H9 (cell line): ENCODE measurements around the gene RAD21L1. TPM values are rescaled to one million over a fixed set of nuclear protein-coding genes. Genes with fewer than 3 reads are reported as not detected.

ENCODE experiments used
- DNase-seq: peaks from one replicate; pipeline ENCODE4 v3.0.0-alpha.2; 2017
- H2AFZ ChIP-seq: one replicate; pipeline ENCODE4 v1.6.1; 2013; ENCODE audit warnings: mild to moderate bottlenecking, low read length, control low read depth, moderate library complexity
- H2AK5ac ChIP-seq: 2 replicates; pipeline ENCODE4 v1.6.1; 2013; ENCODE audit warnings: low read length, control low read depth, mixed read lengths; ENCODE audit not compliant: insufficient read length
- H2BK120ac ChIP-seq: one replicate; pipeline ENCODE4 v1.6.1; 2013; ENCODE audit warnings: low read depth, mild to moderate bottlenecking, low read length, control low read depth, inconsistent platforms; ENCODE audit not compliant: poor library complexity, severe bottlenecking
- H2BK12ac ChIP-seq: 2 replicates; pipeline ENCODE4 v1.6.1; 2013; ENCODE audit warnings: low read length, control low read depth, mixed read lengths, low read depth; ENCODE audit not compliant: insufficient read length
- H2BK15ac ChIP-seq: 2 replicates; pipeline ENCODE4 v1.6.1; 2013; ENCODE audit warnings: low read depth, low read length, control low read depth
- H2BK20ac ChIP-seq: one replicate; pipeline ENCODE4 v1.6.1; 2013; ENCODE audit warnings: low read depth, mild to moderate bottlenecking, low read length, control low read depth, inconsistent platforms; ENCODE audit not compliant: poor library complexity, severe bottlenecking
- H2BK5ac ChIP-seq: 2 replicates; pipeline ENCODE4 v1.6.1; 2013; ENCODE audit warnings: low read length, control low read depth, mixed read lengths; ENCODE audit not compliant: insufficient read length
- H3K14ac ChIP-seq: 2 replicates; pipeline ENCODE4 v1.6.1; 2013; ENCODE audit warnings: low read length, control low read depth; ENCODE audit not compliant: insufficient read depth
- H3K18ac ChIP-seq: 2 replicates; pipeline ENCODE4 v1.6.1; 2013; ENCODE audit warnings: low read depth, mild to moderate bottlenecking, mixed read lengths, low read length, control low read depth; ENCODE audit not compliant: insufficient read length
- H3K23ac ChIP-seq: 2 replicates; pipeline ENCODE4 v1.6.1; 2013; ENCODE audit warnings: low read length, control low read depth, mixed read lengths, low read depth; ENCODE audit not compliant: insufficient read length
- H3K23me2 ChIP-seq: 2 replicates; pipeline ENCODE4 v1.6.1; 2013; ENCODE audit warnings: low read depth, mild to moderate bottlenecking, mixed read lengths, low read length, control low read depth; ENCODE audit not compliant: insufficient read length, poor library complexity, severe bottlenecking
- H3K27ac ChIP-seq: 2 replicates; pipeline ENCODE4 v1.5.1; 2013; ENCODE audit warnings: low read length, control low read depth, mixed read lengths, low read depth; ENCODE audit not compliant: insufficient read length
- H3K27me3 ChIP-seq: 2 replicates; pipeline ENCODE4 v1.6.1; 2013; ENCODE audit warnings: low read length, control low read depth, inconsistent platforms; ENCODE audit not compliant: insufficient read depth
- H3K4ac ChIP-seq: 2 replicates; pipeline ENCODE4 v1.6.1; 2013; ENCODE audit warnings: low read depth, mild to moderate bottlenecking, control low read depth, inconsistent platforms, low read length, moderate library complexity
- H3K4me1 ChIP-seq: 2 replicates; pipeline ENCODE4 v1.6.1; 2013; ENCODE audit warnings: low read length, control low read depth, inconsistent platforms; ENCODE audit not compliant: insufficient read depth
- H3K4me2 ChIP-seq: 2 replicates; pipeline ENCODE4 v1.6.1; 2013; ENCODE audit warnings: low read length, control low read depth, mixed read lengths; ENCODE audit not compliant: insufficient read length, insufficient read depth
- H3K56ac ChIP-seq: 2 replicates; pipeline ENCODE4 v1.6.1; 2013; ENCODE audit warnings: low read depth, mild to moderate bottlenecking, mixed read lengths, low read length, control low read depth; ENCODE audit not compliant: insufficient read length
- H3K79me1 ChIP-seq: 2 replicates; pipeline ENCODE4 v1.6.1; 2013; ENCODE audit warnings: low read depth, mild to moderate bottlenecking, moderate library complexity, low read length, control low read depth, inconsistent platforms; ENCODE audit not compliant: insufficient read depth, poor library complexity, severe bottlenecking
- H3K79me2 ChIP-seq: 2 replicates; pipeline ENCODE4 v1.6.1; 2013; ENCODE audit warnings: low read length, control low read depth, inconsistent platforms; ENCODE audit not compliant: insufficient read depth
- H3K9ac ChIP-seq: 2 replicates; pipeline ENCODE4 v1.6.1; 2013; ENCODE audit warnings: low read length, control low read depth, mixed read lengths; ENCODE audit not compliant: insufficient read length; ENCODE audit errors: extremely low read depth
- H3K9me3 ChIP-seq: one replicate; pipeline ENCODE4 v1.6.1; 2013; ENCODE audit warnings: low read depth, low read length, inconsistent platforms; ENCODE audit not compliant: control insufficient read depth
- H3T11ph ChIP-seq: one replicate; pipeline ENCODE4 v1.6.1; 2013; ENCODE audit warnings: mild to moderate bottlenecking, low read length, control low read depth, inconsistent platforms
- H4K20me1 ChIP-seq: one replicate; pipeline ENCODE4 v1.6.1; 2013; ENCODE audit not compliant: control insufficient read depth, insufficient read length, insufficient read depth
- H4K5ac ChIP-seq: 2 replicates; pipeline ENCODE4 v1.6.1; 2013; ENCODE audit warnings: low read depth, mild to moderate bottlenecking, mixed read lengths, low read length, control low read depth; ENCODE audit not compliant: insufficient read length
- H4K8ac ChIP-seq: replicated peaks from 2 replicates; pipeline ENCODE4 v1.6.1; 2013; ENCODE audit warnings: low read length, control low read depth, mixed read lengths, low read depth; ENCODE audit not compliant: insufficient read length
- H4K91ac ChIP-seq: 2 replicates; pipeline ENCODE4 v1.6.1; 2013; ENCODE audit warnings: low read depth, mild to moderate bottlenecking, moderate library complexity, mixed read lengths, low read length, control low read depth; ENCODE audit not compliant: insufficient read length
- H3K27ac Mint-ChIP-seq, 3 experiments: 2 replicates in 2 of 3; 3 replicates in 1 of 3; pipeline ENCODE4 v1.8.0; 2020 to 2021; ENCODE audit warnings: mixed read lengths in 3 of 3, mild to moderate bottlenecking in 1 of 3, moderate library complexity in 1 of 3
- H3K27me3 Mint-ChIP-seq: 2 replicates; pipeline ENCODE4 v1.8.0; 2021; ENCODE audit warnings: low read depth, mild to moderate bottlenecking, moderate library complexity, mixed read lengths
- H3K36me3 Mint-ChIP-seq, 3 experiments: 2 replicates in 2 of 3; 3 replicates in 1 of 3; pipeline ENCODE4 v1.8.0; 2020 to 2021; ENCODE audit warnings: low read depth in 3 of 3, mixed read lengths in 3 of 3; ENCODE audit not compliant: insufficient read depth in 1 of 3
- H3K4me1 Mint-ChIP-seq, 2 experiments: 2 replicates each; pipeline ENCODE4 v1.8.0; 2020; ENCODE audit warnings: mixed read lengths in 2 of 2
- H3K4me3 Mint-ChIP-seq, 2 experiments: 2 replicates in 1 of 2; 3 replicates in 1 of 2; pipeline ENCODE4 v1.8.0; 2020 to 2021; ENCODE audit warnings: mild to moderate bottlenecking in 2 of 2, mixed read lengths in 2 of 2, moderate library complexity in 1 of 2
- H3K9me3 Mint-ChIP-seq, 2 experiments: 2 replicates in 1 of 2; 3 replicates in 1 of 2; pipeline ENCODE4 v1.8.0; 2020; ENCODE audit warnings: mild to moderate bottlenecking in 2 of 2, mixed read lengths in 2 of 2, moderate library complexity in 1 of 2
- WGBS: extraction: QIAGEN DNeasy Blood & Tissue Kit; methylation state at CpG from one replicate; pipeline ENCODE4 v1.1.7; 2013; ENCODE audit warnings: missing lambda C conversion rate, low lambda C conversion rate, mixed read lengths; ENCODE audit not compliant: insufficient read length; ENCODE audit errors: extremely low coverage; 5-methylcytosine and 5-hydroxymethylcytosine counted together
- total RNA-seq: library from RNA; stranded (reverse); gene quantifications from 2 replicates; pipeline ENCODE4 v1.2.1, GENCODE V29; 2021
- TF ChIP-seq, protein P1 (sequence below): fragments of 200-600 bp; sonication (generic); conservative IDR thresholded peaks from 3 replicates; pipeline ENCODE4 v1.8.0; 2021; ENCODE audit warnings: antibody characterized with exemption, mild to moderate bottlenecking

Gene RAD21L1
- total RNA-seq, 1 experiment from 2014 or later, result not detected

DNA sequence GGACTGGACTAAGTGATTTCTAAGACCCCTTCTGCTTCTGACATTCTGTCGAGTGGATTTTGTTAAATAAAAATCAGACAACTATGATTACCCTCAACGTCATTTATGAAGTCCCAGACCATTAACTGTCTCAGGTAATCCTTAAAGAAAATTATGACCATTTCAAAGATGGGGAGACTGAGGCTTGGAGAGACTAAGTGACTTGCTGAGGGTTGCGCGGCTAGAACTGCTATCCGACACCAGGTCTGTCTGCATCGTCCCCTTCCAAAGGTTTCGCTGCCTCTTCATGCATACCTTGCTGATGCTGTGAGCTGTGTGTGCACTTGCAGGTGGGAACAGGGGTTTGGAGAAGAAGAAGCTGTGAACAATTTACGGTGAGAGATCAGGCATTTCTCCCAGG is 43.4 kb downstream of the RAD21L1 start:
- no peak overlapping the region for H4K5ac ChIP-seq
- no peak overlapping the region for H3K4ac ChIP-seq
- Mint-ChIP-seq H3K4me3 (no peak overlapping the region), H3K27ac (no peak overlapping the region), H3K27me3 (peaks cover 23% of the 10 kb centered on the region), H3K9me3 (no peaks in the 10 kb centered on the region), H3K4me1 (peaks cover 16 to 22% of the 10 kb centered on the region in 2 experiments), H3K36me3 (no peaks in the 10 kb centered on the region)
- no peaks in the 10 kb centered on the region for H3K4me1 ChIP-seq
- H3T11ph ChIP-seq, result no peak overlapping the region
- no peak overlapping the region for H3K14ac ChIP-seq
- no peak overlapping the region for H2BK5ac ChIP-seq
- H4K8ac ChIP-seq, result no peak overlapping the region
- no peak overlapping the region for H2AK5ac ChIP-seq
- TF ChIP-seq, protein P1, sequence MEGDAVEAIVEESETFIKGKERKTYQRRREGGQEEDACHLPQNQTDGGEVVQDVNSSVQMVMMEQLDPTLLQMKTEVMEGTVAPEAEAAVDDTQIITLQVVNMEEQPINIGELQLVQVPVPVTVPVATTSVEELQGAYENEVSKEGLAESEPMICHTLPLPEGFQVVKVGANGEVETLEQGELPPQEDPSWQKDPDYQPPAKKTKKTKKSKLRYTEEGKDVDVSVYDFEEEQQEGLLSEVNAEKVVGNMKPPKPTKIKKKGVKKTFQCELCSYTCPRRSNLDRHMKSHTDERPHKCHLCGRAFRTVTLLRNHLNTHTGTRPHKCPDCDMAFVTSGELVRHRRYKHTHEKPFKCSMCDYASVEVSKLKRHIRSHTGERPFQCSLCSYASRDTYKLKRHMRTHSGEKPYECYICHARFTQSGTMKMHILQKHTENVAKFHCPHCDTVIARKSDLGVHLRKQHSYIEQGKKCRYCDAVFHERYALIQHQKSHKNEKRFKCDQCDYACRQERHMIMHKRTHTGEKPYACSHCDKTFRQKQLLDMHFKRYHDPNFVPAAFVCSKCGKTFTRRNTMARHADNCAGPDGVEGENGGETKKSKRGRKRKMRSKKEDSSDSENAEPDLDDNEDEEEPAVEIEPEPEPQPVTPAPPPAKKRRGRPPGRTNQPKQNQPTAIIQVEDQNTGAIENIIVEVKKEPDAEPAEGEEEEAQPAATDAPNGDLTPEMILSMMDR, result no peak
- H3K79me1 ChIP-seq, result no peaks in the 10 kb centered on the region
- no peak overlapping the region for H3K9ac ChIP-seq
- H2BK15ac ChIP-seq, result no peak overlapping the region
- H3K4me2 ChIP-seq, result no peak overlapping the region
- DNase-seq, result no peak
- H2AFZ ChIP-seq, result no peak overlapping the region
- no peak overlapping the region for H4K91ac ChIP-seq
- no peak overlapping the region for H2BK20ac ChIP-seq
- H3K23me2 ChIP-seq, result no peaks in the 10 kb centered on the region
- H3K27me3 ChIP-seq, result no peaks in the 10 kb centered on the region
- H3K9me3 ChIP-seq, result no peaks in the 10 kb centered on the region
- H3K27ac ChIP-seq, result no peak overlapping the region
- no peak overlapping the region for H2BK120ac ChIP-seq
- WGBS, result no CpG with 5 or more reads among the region's 8 CpGs
- H4K20me1 ChIP-seq, result no peaks in the 10 kb centered on the region
- H3K23ac ChIP-seq, result no peak overlapping the region
- no peak overlapping the region for H3K56ac ChIP-seq
- H3K79me2 ChIP-seq, result no peaks in the 10 kb centered on the region
- H3K18ac ChIP-seq, result no peak overlapping the region
- H2BK12ac ChIP-seq, result no peak overlapping the region
